ENCODE measurements around the gene CACNA1C.

Gene CACNA1C

DNA sequence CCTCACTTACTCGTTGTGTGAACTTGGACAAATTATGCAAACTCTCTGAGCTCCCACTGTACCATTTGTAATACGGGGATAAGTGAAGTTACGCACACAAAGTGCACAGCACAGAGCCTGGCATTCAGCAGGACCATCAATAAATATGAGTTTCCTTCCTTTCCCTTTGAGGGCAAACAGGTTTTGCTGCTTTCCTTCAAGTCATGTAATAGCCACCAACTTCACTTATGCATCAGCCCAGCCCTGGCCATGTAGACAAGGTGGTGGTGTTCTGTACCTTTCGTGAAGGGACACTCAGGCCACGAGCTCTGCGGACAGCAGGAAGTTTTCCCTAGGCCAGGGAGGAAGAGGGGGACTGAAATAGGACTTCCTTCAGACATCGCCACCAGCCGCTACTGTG is 272.7 kb downstream of the CACNA1C start:
- Histone ChIP-seq H3K4me3 (ENCODE audit: control insufficient read depth in 1 of 7, extremely low read depth in 1 of 7, insufficient read depth in 4 of 7, low read depth in 2 of 7, low read length in 6 of 7) (no peak overlapping the region), H3K9me3 (ENCODE audit: control extremely low read depth in 1 of 5, control insufficient read depth in 4 of 5, insufficient read depth in 2 of 5, low read depth in 1 of 5, low read length in 4 of 5) (no peaks in the 10 kb centered on the region), H3K27me3 (replicated peaks in 2 of 5; ENCODE audit: control insufficient read depth in 4 of 5, insufficient read depth in 5 of 5, low read length in 4 of 5) (no peaks in the 10 kb centered on the region), H3K4me1 (ENCODE audit: control extremely low read depth in 1 of 4, control insufficient read depth in 4 of 4, insufficient read depth in 4 of 4, low read length in 3 of 4) (peaks cover 4 to 35% (median 35%) of the 10 kb centered on the region in 4 experiments), H3K36me3 (ENCODE audit: control insufficient read depth in 4 of 4, insufficient read depth in 4 of 4, low read length in 3 of 4) (no peaks in the 10 kb centered on the region), H3K27ac (ENCODE audit: insufficient read depth in 1 of 2, low read depth in 1 of 2, low read length in 2 of 2, poor library complexity in 1 of 2, severe bottlenecking in 2 of 2) (no peak overlapping the region)
- no peak for DNase-seq
- ChIA-PET CTCF (interaction anchor here (0.9 to 2.5 kb wide), 5 partner anchors 11 to 69 kb away, joined by 3 to 14 read pairs (median 7); no protein-coding TSS in a partner anchor), POLR2A (interaction anchor here (1.6 kb wide), 1 partner anchor 177 kb away, joined by 3 read pairs; no protein-coding TSS in a partner anchor)
- 67% methylated on average over 7 of the region's 8 CpGs for WGBS (ENCODE audit: insufficient coverage)

DNA sequence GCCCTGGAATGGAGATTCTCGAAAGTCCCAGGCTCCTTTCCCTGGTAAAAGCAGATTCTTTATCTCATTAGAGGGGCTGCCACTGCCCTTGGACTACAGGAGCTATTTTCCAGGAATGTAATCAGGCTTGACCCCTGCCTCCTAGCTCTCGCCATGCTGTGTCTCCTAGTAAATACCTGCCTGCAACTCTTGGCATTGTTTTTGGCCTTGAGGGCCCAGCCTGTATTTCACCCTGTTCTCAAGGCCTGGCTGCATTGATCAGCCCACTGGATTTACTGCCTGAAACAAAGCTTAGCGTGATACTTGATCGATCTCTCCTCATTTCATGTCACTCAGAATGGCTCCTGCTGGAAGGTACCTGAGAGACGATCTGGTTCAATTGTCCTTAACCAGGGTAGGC is 273.7 kb downstream of the CACNA1C start:
- Histone ChIP-seq H3K4me1 (ENCODE audit: control extremely low read depth in 1 of 4, control insufficient read depth in 4 of 4, insufficient read depth in 4 of 4, low read length in 3 of 4) (peaks cover 4 to 35% (median 34%) of the 10 kb centered on the region in 4 experiments), H3K4me3 (ENCODE audit: control insufficient read depth in 1 of 7, extremely low read depth in 1 of 7, insufficient read depth in 4 of 7, low read depth in 2 of 7, low read length in 6 of 7) (no peak overlapping the region), H3K9me3 (ENCODE audit: control extremely low read depth in 1 of 5, control insufficient read depth in 4 of 5, insufficient read depth in 2 of 5, low read depth in 1 of 5, low read length in 4 of 5) (no peaks in the 10 kb centered on the region), H3K27me3 (replicated peaks in 2 of 5; ENCODE audit: control insufficient read depth in 4 of 5, insufficient read depth in 5 of 5, low read length in 4 of 5) (no peaks in the 10 kb centered on the region), H3K27ac (ENCODE audit: insufficient read depth in 1 of 2, low read depth in 1 of 2, low read length in 2 of 2, poor library complexity in 1 of 2, severe bottlenecking in 2 of 2) (no peak overlapping the region), H3K36me3 (ENCODE audit: control insufficient read depth in 4 of 4, insufficient read depth in 4 of 4, low read length in 3 of 4) (no peaks in the 10 kb centered on the region)
- ChIA-PET CTCF (interaction anchor here (0.8 to 2.5 kb wide), 5 partner anchors 19 to 68 kb away, joined by 3 to 14 read pairs (median 7); no protein-coding TSS in a partner anchor), POLR2A (interaction anchor here (1.6 kb wide), 1 partner anchor 176 kb away, joined by 3 read pairs; no protein-coding TSS in a partner anchor)
- WGBS (ENCODE audit: insufficient coverage) = 99% methylated on average over 5 of the region's 5 CpGs
- no peak for DNase-seq

DNA sequence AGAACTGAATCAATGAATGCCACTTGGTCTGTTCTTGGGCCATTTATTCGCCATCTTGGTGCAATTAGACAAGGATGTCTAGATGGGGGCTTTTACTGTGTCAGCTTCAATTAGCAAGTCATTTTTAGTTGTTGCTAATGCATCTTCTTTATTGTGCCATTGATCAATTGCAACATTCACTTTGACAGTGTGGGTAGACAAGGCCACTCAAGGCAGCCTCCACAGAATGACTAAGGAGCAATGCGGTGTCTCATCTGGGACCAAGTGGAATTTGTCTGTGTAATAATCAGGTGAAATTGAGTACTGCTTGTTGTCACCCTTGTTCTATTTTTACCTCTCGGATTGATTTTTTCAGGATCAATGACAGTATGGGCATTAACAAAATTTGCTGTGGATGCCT is 275.9 kb downstream of the CACNA1C start:
- H3K4me3 ChIP-seq (ENCODE audit: control insufficient read depth in 1 of 7, extremely low read depth in 1 of 7, insufficient read depth in 4 of 7, low read depth in 2 of 7, low read length in 6 of 7) = no peak overlapping the region
- H3K27me3 ChIP-seq (replicated peaks in 2 of 5; ENCODE audit: control insufficient read depth in 4 of 5, insufficient read depth in 5 of 5, low read length in 4 of 5) = no peaks in the 10 kb centered on the region
- no peak for DNase-seq
- H3K9me3 ChIP-seq (ENCODE audit: control extremely low read depth in 1 of 5, control insufficient read depth in 4 of 5, insufficient read depth in 2 of 5, low read depth in 1 of 5, low read length in 4 of 5) = no peaks in the 10 kb centered on the region
- no peak overlapping the region for H3K27ac ChIP-seq (ENCODE audit: insufficient read depth in 1 of 2, low read depth in 1 of 2, low read length in 2 of 2, poor library complexity in 1 of 2, severe bottlenecking in 2 of 2)
- whole genome bisulfite sequencing (ENCODE audit: insufficient coverage) = 100% methylated on average over 3 of the region's 3 CpGs
- H3K4me1 ChIP-seq (ENCODE audit: control extremely low read depth in 1 of 4, control insufficient read depth in 4 of 4, insufficient read depth in 4 of 4, low read length in 3 of 4) = peaks cover 4 to 40% (median 31%) of the 10 kb centered on the region in 4 experiments
- POLR2A ChIA-PET = interaction anchor here (0.7 kb wide), 1 partner anchor 64 kb away, joined by 3 read pairs; no protein-coding TSS in a partner anchor
- CTCF ChIA-PET = interaction anchor here (1.3 to 3.0 kb wide), 4 partner anchors 8 to 28 kb away, joined by 3 to 10 read pairs (median 5); no protein-coding TSS in a partner anchor
- no peaks in the 10 kb centered on the region for H3K36me3 ChIP-seq (ENCODE audit: control insufficient read depth in 4 of 4, insufficient read depth in 4 of 4, low read length in 3 of 4)

DNA sequence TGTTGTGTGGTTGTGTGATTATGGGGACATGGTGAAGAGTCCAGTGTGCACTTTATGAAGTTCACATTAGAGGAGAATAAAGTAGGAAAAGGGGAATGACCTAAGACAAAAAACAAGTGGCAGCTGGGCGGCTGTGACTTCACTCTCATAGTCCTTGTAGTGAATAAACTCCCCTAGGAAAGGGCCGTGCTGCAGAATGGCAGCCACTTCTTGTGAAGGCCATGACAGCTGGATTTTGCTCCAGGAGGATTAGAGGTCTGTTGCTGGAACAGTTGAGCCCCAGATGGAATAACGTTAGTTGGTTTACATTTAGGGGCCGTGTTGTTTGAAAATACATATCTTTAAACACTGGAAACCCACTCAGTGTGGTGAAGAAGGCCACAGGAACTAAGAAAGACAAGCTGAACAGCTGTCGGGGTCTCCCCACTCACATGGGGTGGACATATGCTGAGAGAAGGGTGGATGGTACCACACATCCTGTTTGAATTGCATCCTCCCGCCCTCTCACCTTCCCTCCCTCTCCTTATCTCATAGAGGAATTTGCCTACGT is 276.9 kb downstream of the CACNA1C start:
- H3K9me3 ChIP-seq (ENCODE audit: control extremely low read depth in 1 of 5, control insufficient read depth in 4 of 5, insufficient read depth in 2 of 5, low read depth in 1 of 5, low read length in 4 of 5) = no peaks in the 10 kb centered on the region
- ChIA-PET POLR2A (interaction anchor here (0.5 to 0.7 kb wide), 2 partner anchors 63 to 1935 kb away, joined by 3 read pairs; no protein-coding TSS in a partner anchor), CTCF (interaction anchor here (3.0 kb wide), 1 partner anchor 9 kb away, joined by 10 read pairs; no protein-coding TSS in a partner anchor)
- no peaks in the 10 kb centered on the region for H3K36me3 ChIP-seq (ENCODE audit: control insufficient read depth in 4 of 4, insufficient read depth in 4 of 4, low read length in 3 of 4)
- H3K4me1 ChIP-seq (ENCODE audit: control extremely low read depth in 1 of 4, control insufficient read depth in 4 of 4, insufficient read depth in 4 of 4, low read length in 3 of 4) = peaks cover 4 to 40% (median 31%) of the 10 kb centered on the region in 4 experiments
- 100% methylated on average over 4 of the region's 7 CpGs for WGBS (ENCODE audit: insufficient coverage)
- H3K27me3 ChIP-seq (replicated peaks in 2 of 5; ENCODE audit: control insufficient read depth in 4 of 5, insufficient read depth in 5 of 5, low read length in 4 of 5) = no peaks in the 10 kb centered on the region
- DNase-seq = no peak
- no peak overlapping the region for H3K4me3 ChIP-seq (ENCODE audit: control insufficient read depth in 1 of 7, extremely low read depth in 1 of 7, insufficient read depth in 4 of 7, low read depth in 2 of 7, low read length in 6 of 7)
- H3K27ac ChIP-seq (ENCODE audit: insufficient read depth in 1 of 2, low read depth in 1 of 2, low read length in 2 of 2, poor library complexity in 1 of 2, severe bottlenecking in 2 of 2) = no peak overlapping the region

DNA sequence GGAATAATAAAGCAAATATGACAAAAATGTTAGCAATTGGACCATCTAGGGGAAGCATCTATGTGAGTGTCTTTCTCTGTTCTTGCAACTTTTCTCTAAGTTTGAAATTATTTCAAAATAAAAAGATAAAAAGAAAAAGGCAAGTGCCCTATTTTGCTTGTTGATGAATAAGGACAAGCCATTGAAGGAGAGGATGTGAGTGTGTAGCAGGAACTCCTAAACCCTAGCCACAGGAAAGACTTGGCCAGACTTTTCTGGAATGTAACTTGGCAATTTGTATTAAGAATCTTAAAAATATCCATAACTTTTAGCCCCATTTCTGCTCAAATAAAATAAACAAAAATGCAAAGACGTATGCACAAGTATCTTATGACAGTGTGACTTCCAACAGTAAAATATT is 279.4 kb downstream of the CACNA1C start:
- no peak for DNase-seq
- Histone ChIP-seq H3K36me3 (ENCODE audit: control insufficient read depth in 4 of 4, insufficient read depth in 4 of 4, low read length in 3 of 4) (no peaks in the 10 kb centered on the region), H3K9me3 (ENCODE audit: control extremely low read depth in 1 of 5, control insufficient read depth in 4 of 5, insufficient read depth in 2 of 5, low read depth in 1 of 5, low read length in 4 of 5) (no peaks in the 10 kb centered on the region), H3K4me3 (ENCODE audit: control insufficient read depth in 1 of 7, extremely low read depth in 1 of 7, insufficient read depth in 4 of 7, low read depth in 2 of 7, low read length in 6 of 7) (no peak overlapping the region), H3K27me3 (replicated peaks in 2 of 5; ENCODE audit: control insufficient read depth in 4 of 5, insufficient read depth in 5 of 5, low read length in 4 of 5) (no peaks in the 10 kb centered on the region), H3K4me1 (ENCODE audit: control extremely low read depth in 1 of 4, control insufficient read depth in 4 of 4, insufficient read depth in 4 of 4, low read length in 3 of 4) (peaks cover 11 to 52% (median 42%) of the 10 kb centered on the region in 4 experiments), H3K27ac (ENCODE audit: insufficient read depth in 1 of 2, low read depth in 1 of 2, low read length in 2 of 2, poor library complexity in 1 of 2, severe bottlenecking in 2 of 2) (no peak overlapping the region)
- CTCF ChIA-PET = no interaction called here
- 100% methylated on average over 1 of the region's 1 CpG for WGBS (ENCODE audit: insufficient coverage)
- POLR2A ChIA-PET = no interaction called here

DNA sequence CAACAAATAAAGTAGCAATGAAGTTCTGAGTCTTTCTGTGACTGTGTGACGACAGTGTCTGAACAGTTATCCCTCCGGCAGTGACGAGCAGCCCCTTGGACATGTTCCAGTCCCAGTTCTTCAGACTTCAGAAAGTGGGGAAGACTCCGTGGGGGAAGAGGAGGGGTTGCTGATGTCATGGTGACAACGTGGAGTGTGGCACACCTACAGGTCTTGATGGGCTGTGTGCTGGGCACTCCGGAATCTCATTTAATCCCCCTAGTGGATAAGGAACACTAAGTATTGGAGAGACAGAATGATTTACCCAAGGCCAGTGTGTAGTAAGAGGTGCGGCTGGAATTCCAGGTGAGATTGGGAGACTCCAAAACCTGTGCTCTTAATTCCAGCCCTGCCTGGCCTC is 280.2 kb downstream of the CACNA1C start:
- Histone ChIP-seq H3K9me3 (ENCODE audit: control extremely low read depth in 1 of 5, control insufficient read depth in 4 of 5, insufficient read depth in 2 of 5, low read depth in 1 of 5, low read length in 4 of 5) (no peaks in the 10 kb centered on the region), H3K36me3 (ENCODE audit: control insufficient read depth in 4 of 4, insufficient read depth in 4 of 4, low read length in 3 of 4) (no peaks in the 10 kb centered on the region), H3K27ac (ENCODE audit: insufficient read depth in 1 of 2, low read depth in 1 of 2, low read length in 2 of 2, poor library complexity in 1 of 2, severe bottlenecking in 2 of 2) (no peak overlapping the region), H3K27me3 (replicated peaks in 2 of 5; ENCODE audit: control insufficient read depth in 4 of 5, insufficient read depth in 5 of 5, low read length in 4 of 5) (no peaks in the 10 kb centered on the region), H3K4me3 (ENCODE audit: control insufficient read depth in 1 of 7, extremely low read depth in 1 of 7, insufficient read depth in 4 of 7, low read depth in 2 of 7, low read length in 6 of 7) (no peak overlapping the region), H3K4me1 (ENCODE audit: control extremely low read depth in 1 of 4, control insufficient read depth in 4 of 4, insufficient read depth in 4 of 4, low read length in 3 of 4) (peaks cover 15 to 59% (median 49%) of the 10 kb centered on the region in 4 experiments)
- ChIA-PET CTCF (no interaction called here), POLR2A (no interaction called here)
- DNase-seq = no peak
- WGBS (ENCODE audit: insufficient coverage) = 93% methylated on average over 3 of the region's 7 CpGs

DNA sequence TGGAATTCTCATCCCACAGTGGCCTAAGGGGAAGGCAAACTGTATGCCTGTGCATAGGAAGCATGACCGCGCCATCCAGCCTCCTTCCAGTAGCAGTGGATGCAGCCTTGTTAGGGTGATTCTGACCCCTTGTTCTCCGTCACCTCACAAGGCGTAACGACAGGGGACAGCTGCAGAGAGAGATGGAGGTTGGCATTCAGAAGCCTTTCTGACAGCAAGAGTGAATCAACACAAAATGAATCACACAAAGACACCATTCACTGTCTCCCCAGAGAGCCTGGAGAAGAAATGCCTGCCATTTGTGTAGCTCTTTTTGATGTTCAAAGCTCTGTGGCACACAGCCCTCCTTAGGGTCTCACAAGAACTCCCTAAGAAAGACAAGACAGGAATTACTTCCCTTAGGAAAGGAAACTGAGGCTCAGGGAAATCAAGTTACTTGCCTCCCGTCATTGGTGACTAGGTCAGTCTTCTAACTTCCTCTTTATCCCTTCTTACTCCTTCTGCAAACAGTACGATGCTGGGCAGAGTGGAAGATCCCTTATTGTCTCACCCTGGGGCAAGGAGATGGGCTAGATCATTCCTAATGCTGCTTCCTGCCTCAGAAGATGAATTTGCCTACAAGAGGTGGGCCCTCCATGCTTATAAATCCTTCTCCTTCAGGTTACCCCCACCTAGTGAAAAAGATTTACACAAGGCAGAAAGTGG is 280.9 kb downstream of the CACNA1C start:
- Histone ChIP-seq H3K36me3 (ENCODE audit: control insufficient read depth in 4 of 4, insufficient read depth in 4 of 4, low read length in 3 of 4) (no peaks in the 10 kb centered on the region), H3K4me3 (ENCODE audit: control insufficient read depth in 1 of 7, extremely low read depth in 1 of 7, insufficient read depth in 4 of 7, low read depth in 2 of 7, low read length in 6 of 7) (no peak overlapping the region), H3K9me3 (ENCODE audit: control extremely low read depth in 1 of 5, control insufficient read depth in 4 of 5, insufficient read depth in 2 of 5, low read depth in 1 of 5, low read length in 4 of 5) (no peaks in the 10 kb centered on the region), H3K4me1 (ENCODE audit: control extremely low read depth in 1 of 4, control insufficient read depth in 4 of 4, insufficient read depth in 4 of 4, low read length in 3 of 4) (peaks cover 15 to 62% (median 52%) of the 10 kb centered on the region in 4 experiments), H3K27ac (ENCODE audit: insufficient read depth in 1 of 2, low read depth in 1 of 2, low read length in 2 of 2, poor library complexity in 1 of 2, severe bottlenecking in 2 of 2) (no peak overlapping the region), H3K27me3 (replicated peaks in 2 of 5; ENCODE audit: control insufficient read depth in 4 of 5, insufficient read depth in 5 of 5, low read length in 4 of 5) (no peaks in the 10 kb centered on the region)
- 83% methylated on average over 4 of the region's 7 CpGs for WGBS (ENCODE audit: insufficient coverage)
- peak in 1 of 3 donors; percentile 35 for DNase-seq
- POLR2A ChIA-PET = no interaction called here
- CTCF ChIA-PET = no interaction called here

Data from common myeloid progenitor, CD34-positive (primary cell).